Right lobe of liver (tissue), 6 donors: Measurements from ENCODE around the gene LRRC56. TPM values are rescaled to one million over a fixed set of nuclear protein-coding genes. Genes with fewer than 3 reads are reported as not detected.

Source experiments
- ATAC-seq, 4 donors: fragments of 200-7000 bp; cut with Tn5 transposase; one replicate each; pipeline ENCODE4 v1.9.1; 2020; ENCODE audit warnings: mild to moderate bottlenecking in 4 of 4, moderate library complexity in 4 of 4
- DNase-seq, 3 donors: peaks; one replicate each; pipeline ENCODE4 v3.0.0-alpha.2; 2020
- H3K27ac ChIP-seq, 3 donors: fragments of 200-600 bp; one replicate each; pipeline ENCODE4 v1.8.0; 2022
- H3K27me3 ChIP-seq, 2 donors: fragments of 200-600 bp; one replicate each; pipeline ENCODE4 v1.8.0; 2022
- H3K36me3 ChIP-seq, 4 donors: fragments of 200-600 bp; sonication (generic) in 1 of 4; one replicate each; pipeline versions ENCODE4 v1.5.1 to v1.8.0; 2017 to 2022; ENCODE audit warnings: control low read depth in 1 of 4
- H3K4me1 ChIP-seq, 4 donors: fragments of 200-600 bp; sonication (generic) in 1 of 4; one replicate each; pipeline versions ENCODE4 v1.5.1 to v1.8.0; 2017 to 2022; ENCODE audit warnings: control low read depth in 1 of 4
- H3K4me3 ChIP-seq, 3 donors: fragments of 200-600 bp; one replicate each; pipeline ENCODE4 v1.8.0; 2022
- H3K9me3 ChIP-seq, 4 donors: fragments of 200-600 bp; sonication (generic) in 1 of 4; one replicate each; pipeline versions ENCODE4 v1.5.1 to v1.8.0; 2017 to 2022; ENCODE audit warnings: control low read depth in 1 of 4
- POLR2A ChIP-seq: fragments of 450-650 bp; IDR thresholded peaks from one replicate; pipeline ENCODE4 v1.6.1; 2017; ENCODE audit warnings: antibody characterized with exemption, mild to moderate bottlenecking
- WGBS: methylation state at CpG from one replicate; pipeline ENCODE4 v1.1.6; 2018; ENCODE audit warnings: low coverage, low lambda C conversion rate; ENCODE audit not compliant: insufficient coverage; ENCODE audit errors: missing lambda C conversion rate; 5-methylcytosine and 5-hydroxymethylcytosine counted together
- intact Hi-C, 2 donors: fragments of 100-400 bp; cut with DNase I; formaldehyde crosslinking; loops; one replicate each; pipeline versions ENCODE4 v1.11.2 to v1.14.1; 2022
- total RNA-seq, 6 experiments: library from RNA; depleted of rRNA in 2 of 6; stranded (reverse); fragments of >200 nt in 2 of 6; fragmentation: NEBNext Ultra II Directional in 3 of 6; extraction: Animal tissue kit (Norgen Biotek cat#: 25700) in 3 of 6; gene quantifications; one replicate each; pipeline versions ENCODE4 v1.1.0 to v1.2.4, GENCODE V29; 2016 to 2023
- TF ChIP-seq, protein P1 (sequence below), 4 donors: fragments of 200-600 bp in 3 of 4; fragments of 450-650 bp in 1 of 4; IDR thresholded peaks; one replicate each; pipeline versions ENCODE4 v1.5.1 to v1.8.0; 2016 to 2022; ENCODE audit warnings: antibody characterized with exemption in 4 of 4, mild to moderate bottlenecking in 2 of 4
- donor health status: DM: no; HTN: yes; CAD: no.
- donor health status: DM: no; HTN: no; CAD: no.
- donor health status: DM: no; HTN: no; CAD: no.
- donor health status: DM: no; HTN: yes; CAD: no.
- donor health status: DM: no; HTN: yes; CAD: no.

The LRRC56 gene
- total RNA-seq, 6 experiments from 2014 or later: 0.12 to 1.1 (median 0.71) TPM; not detected in 1

- Histone ChIP-seq H3K4me1 (peaks cover 0 to 33% (median 20%) of the 10 kb centered on the region in 4 donors), H3K36me3 (peaks cover 0 to 65% (median 24%) of the 10 kb centered on the region in 4 donors), H3K27ac (peak overlapping the region in 1 of 3 donors; percentile 62), H3K9me3 (no peaks in the 10 kb centered on the region), H3K4me3 (no peak overlapping the region), H3K27me3 (no peaks in the 10 kb centered on the region)
- TF ChIP-seq, protein P1, sequence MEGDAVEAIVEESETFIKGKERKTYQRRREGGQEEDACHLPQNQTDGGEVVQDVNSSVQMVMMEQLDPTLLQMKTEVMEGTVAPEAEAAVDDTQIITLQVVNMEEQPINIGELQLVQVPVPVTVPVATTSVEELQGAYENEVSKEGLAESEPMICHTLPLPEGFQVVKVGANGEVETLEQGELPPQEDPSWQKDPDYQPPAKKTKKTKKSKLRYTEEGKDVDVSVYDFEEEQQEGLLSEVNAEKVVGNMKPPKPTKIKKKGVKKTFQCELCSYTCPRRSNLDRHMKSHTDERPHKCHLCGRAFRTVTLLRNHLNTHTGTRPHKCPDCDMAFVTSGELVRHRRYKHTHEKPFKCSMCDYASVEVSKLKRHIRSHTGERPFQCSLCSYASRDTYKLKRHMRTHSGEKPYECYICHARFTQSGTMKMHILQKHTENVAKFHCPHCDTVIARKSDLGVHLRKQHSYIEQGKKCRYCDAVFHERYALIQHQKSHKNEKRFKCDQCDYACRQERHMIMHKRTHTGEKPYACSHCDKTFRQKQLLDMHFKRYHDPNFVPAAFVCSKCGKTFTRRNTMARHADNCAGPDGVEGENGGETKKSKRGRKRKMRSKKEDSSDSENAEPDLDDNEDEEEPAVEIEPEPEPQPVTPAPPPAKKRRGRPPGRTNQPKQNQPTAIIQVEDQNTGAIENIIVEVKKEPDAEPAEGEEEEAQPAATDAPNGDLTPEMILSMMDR (IDR thresholded peaks at IDR 0.05): no peak
- TF ChIP-seq POLR2A: no peak
- 46% methylated on average over 7 of the region's 32 CpGs for WGBS
- intact Hi-C loops: no loop called here
- ATAC-seq (peak; percentile 52 to 68 (median 58)), DNase-seq (no peak)
These were observed 49.3 kb downstream of the LRRC56 start for GRCh38 chr11:586376-587316.

DNA sequence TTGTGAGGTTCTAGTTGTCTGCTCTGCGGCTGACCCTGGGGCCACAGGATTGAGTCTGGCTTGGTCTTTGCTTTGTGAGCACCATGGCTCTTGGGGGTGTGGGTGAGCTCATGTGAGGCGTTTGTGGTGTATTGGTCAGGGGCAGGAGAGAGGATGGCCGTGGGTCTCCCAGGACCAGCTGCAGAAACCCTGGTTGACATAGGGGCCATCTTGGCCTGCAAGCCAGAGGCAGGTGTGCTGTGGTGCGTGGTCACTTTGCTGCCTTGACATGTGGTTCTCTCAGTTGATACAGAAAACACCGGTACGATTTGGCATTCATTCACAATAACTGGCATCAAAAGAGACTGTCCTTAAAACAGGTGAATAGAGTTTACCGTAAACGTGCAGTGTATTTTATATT is 50.2 kb downstream of the LRRC56 start:
- peak overlapping the region in 2 of 3 donors; percentile 16 to 62 for H3K27ac ChIP-seq
- WGBS: 21% methylated on average over 4 of the region's 8 CpGs
- peaks cover 0 to 64% (median 23%) of the 10 kb centered on the region in 4 donors for H3K36me3 ChIP-seq
- DNase-seq (no peak), ATAC-seq (peak; percentile 27 to 49 (median 34))
- no peaks in the 10 kb centered on the region for H3K9me3 ChIP-seq
- intact Hi-C loops: no loop called here
- no peaks in the 10 kb centered on the region for H3K27me3 ChIP-seq
- no peak overlapping the region for H3K4me3 ChIP-seq
- no peak for TF ChIP-seq POLR2A
- TF ChIP-seq, protein P1 (IDR thresholded peaks at IDR 0.05): no peak
- peaks cover 0 to 32% (median 20%) of the 10 kb centered on the region in 4 donors for H3K4me1 ChIP-seq

- Histone ChIP-seq H3K4me1 (peaks cover 0 to 32% (median 20%) of the 10 kb centered on the region in 4 donors), H3K4me3 (no peak overlapping the region), H3K27me3 (no peaks in the 10 kb centered on the region), H3K36me3 (peaks cover 0 to 66% (median 26%) of the 10 kb centered on the region in 4 donors), H3K9me3 (no peaks in the 10 kb centered on the region), H3K27ac (peak overlapping the region in 2 of 3 donors; percentile 31 to 62)
- intact Hi-C loops: no loop called here
- 16% methylated on average over 6 of the region's 6 CpGs for WGBS
- DNase-seq (peak; percentile 90 to 94 (median 94)), ATAC-seq (peak; percentile 95 to 98 (median 96))
- TF ChIP-seq, protein P1 (IDR thresholded peaks at IDR 0.05): no peak
- TF ChIP-seq POLR2A: no peak
These were observed 50.7 kb downstream of the LRRC56 start for GRCh38 chr11:587978-588380.

DNA sequence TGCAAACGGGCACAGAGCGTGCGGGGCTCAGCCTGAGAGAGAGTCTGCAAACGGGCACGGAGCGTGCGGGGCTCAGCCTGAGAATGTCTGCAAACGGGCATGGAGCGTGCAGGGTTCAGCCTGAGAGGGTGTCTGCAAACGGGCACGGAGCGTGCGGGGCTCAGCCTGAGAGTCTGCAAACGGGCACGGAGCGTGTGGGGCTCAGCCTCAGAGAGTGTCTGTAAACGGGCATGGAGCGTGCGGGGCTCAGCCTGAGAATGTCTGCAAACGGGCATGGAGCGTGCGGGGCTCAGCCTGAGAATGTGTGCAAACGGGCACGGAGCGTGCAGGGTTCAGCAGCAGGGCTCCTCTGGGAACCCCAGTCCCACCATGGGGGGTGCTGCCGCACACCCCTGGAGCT is 52.5 kb downstream of the LRRC56 start:
- ATAC-seq (no peak), DNase-seq (no peak)
- TF ChIP-seq, protein P1 (IDR thresholded peaks at IDR 0.05): no peak
- no peak for TF ChIP-seq POLR2A
- intact Hi-C loops: no loop called here
- Histone ChIP-seq H3K36me3 (peaks cover 0 to 70% (median 27%) of the 10 kb centered on the region in 4 donors), H3K4me3 (no peak overlapping the region), H3K9me3 (no peaks in the 10 kb centered on the region), H3K4me1 (peaks cover 0 to 32% (median 20%) of the 10 kb centered on the region in 4 donors), H3K27ac (no peak overlapping the region), H3K27me3 (no peaks in the 10 kb centered on the region)
- 86% methylated on average over 14 of the region's 26 CpGs for WGBS
